HepG2 (cell line): ENCODE data around the gene PGP. TPM values are rescaled to one million over a fixed set of nuclear protein-coding genes. Genes with fewer than 3 reads are reported as not detected.
A peak's percentile ranks its signal among the peaks of the same experiment; 100 is the strongest.

Experiments used
- ATF2 ChIP-seq: sonication (generic); formaldehyde crosslinking; IDR thresholded peaks from 2 replicates; pipeline ENCODE4 v1.4.0; 2020; ENCODE audit warnings: missing genetic modification reagents
- FOXA1 ChIP-seq, 2 experiments: fragments of 450-650 bp in 1 of 2; sonication (generic) in 1 of 2; formaldehyde crosslinking in 1 of 2; IDR thresholded peaks; 2 replicates each; pipeline versions ENCODE4 v1.4.0 to v1.6.1; 2016 to 2020; ENCODE audit warnings: missing genetic modification reagents in 1 of 2
- HMG20A ChIP-seq: IDR thresholded peaks from 2 replicates; pipeline ENCODE4 v1.6.1; 2016; ENCODE audit warnings: borderline replicate concordance
- HOXA5 ChIP-seq: sonication (generic); formaldehyde crosslinking; IDR thresholded peaks from 2 replicates; pipeline ENCODE4 v1.4.0; 2020; ENCODE audit warnings: missing genetic modification reagents
- PAF1 ChIP-seq: IDR thresholded peaks from 2 replicates; pipeline ENCODE4 v1.6.1; 2016; ENCODE audit warnings: missing genetic modification reagents, missing compliant biosample characterization
- SAFB2 ChIP-seq: sonication (generic); formaldehyde crosslinking; IDR thresholded peaks from 2 replicates; pipeline ENCODE4 v1.5.1; 2020; ENCODE audit warnings: missing genetic modification reagents, low read depth, mild to moderate bottlenecking, borderline replicate concordance
- YEATS2 ChIP-seq: sonication (generic); formaldehyde crosslinking; IDR thresholded peaks from 2 replicates; pipeline ENCODE4 v1.4.0; 2020; ENCODE audit warnings: missing genetic modification reagents, borderline replicate concordance
- ZNF468 ChIP-seq: sonication (generic); formaldehyde crosslinking; IDR thresholded peaks from 2 replicates; pipeline ENCODE4 v1.8.0; 2022; ENCODE audit warnings: mild to moderate bottlenecking, moderate library complexity, missing genetic modification reagents
- ZSCAN30 ChIP-seq: sonication (generic); formaldehyde crosslinking; IDR thresholded peaks from 2 replicates; pipeline ENCODE4 v1.5.0; 2020; ENCODE audit warnings: mild to moderate bottlenecking, missing genetic modification reagents
- ZZZ3 ChIP-seq: sonication (generic); formaldehyde crosslinking; IDR thresholded peaks from 2 replicates; pipeline ENCODE4 v1.4.0; 2020; ENCODE audit warnings: missing genetic modification reagents, mild to moderate bottlenecking, borderline replicate concordance
- polyA plus RNA-seq, 8 experiments: library from polyadenylated mRNA; depleted of rRNA in 3 of 8; stranded (reverse) in 7 of 8; unstranded in 1 of 8; fragments of >200 nt; fragmentation: Illumina TruSeq in 4 of 8; extraction: Trizol in 4 of 8; gene quantifications; 2 replicates each; pipeline versions ENCODE4 v1.2.1 to v1.2.3, GENCODE V29; 2011 to 2016; ENCODE audit warnings: low read depth in 4 of 8, missing spikeins in 1 of 8, mixed read lengths in 1 of 8; ENCODE audit not compliant: insufficient read depth in 1 of 8
- total RNA-seq, 5 experiments: library from RNA; depleted of rRNA; stranded (reverse); fragments of >200 nt; fragmentation: Illumina TruSeq; extraction: Trizol; gene quantifications; 2 replicates each; pipeline ENCODE4 v1.2.3, GENCODE V29; 2016; ENCODE audit warnings: low read depth in 1 of 5
- TF ChIP-seq, protein P1 (sequence below): sonication (generic); formaldehyde crosslinking; IDR thresholded peaks from 2 replicates; pipeline ENCODE4 v1.5.1; 2020; ENCODE audit warnings: mild to moderate bottlenecking, missing genetic modification reagents, moderate library complexity
- TF ChIP-seq, protein P2 (sequence below): fragments of 450-650 bp; IDR thresholded peaks from 2 replicates; pipeline ENCODE4 v1.6.1; 2017; ENCODE audit warnings: mild to moderate bottlenecking
- TF ChIP-seq, protein P3 (sequence below): sonication (generic); formaldehyde crosslinking; IDR thresholded peaks from 2 replicates; pipeline ENCODE4 v1.4.0; 2020; ENCODE audit warnings: low read depth, mild to moderate bottlenecking, missing genetic modification reagents
- TF ChIP-seq, protein P4 (sequence below): sonication (generic); formaldehyde crosslinking; IDR thresholded peaks from 2 replicates; pipeline ENCODE4 v1.4.0; 2020; ENCODE audit warnings: mild to moderate bottlenecking, missing genetic modification reagents, borderline replicate concordance

The PGP gene
- total and polyA plus RNA-seq, 2 of the 13 experiments (the other 11 are each of a cell fraction or from before 2014, with no cell fraction given): 7.3 to 18.3 TPM

DNA sequence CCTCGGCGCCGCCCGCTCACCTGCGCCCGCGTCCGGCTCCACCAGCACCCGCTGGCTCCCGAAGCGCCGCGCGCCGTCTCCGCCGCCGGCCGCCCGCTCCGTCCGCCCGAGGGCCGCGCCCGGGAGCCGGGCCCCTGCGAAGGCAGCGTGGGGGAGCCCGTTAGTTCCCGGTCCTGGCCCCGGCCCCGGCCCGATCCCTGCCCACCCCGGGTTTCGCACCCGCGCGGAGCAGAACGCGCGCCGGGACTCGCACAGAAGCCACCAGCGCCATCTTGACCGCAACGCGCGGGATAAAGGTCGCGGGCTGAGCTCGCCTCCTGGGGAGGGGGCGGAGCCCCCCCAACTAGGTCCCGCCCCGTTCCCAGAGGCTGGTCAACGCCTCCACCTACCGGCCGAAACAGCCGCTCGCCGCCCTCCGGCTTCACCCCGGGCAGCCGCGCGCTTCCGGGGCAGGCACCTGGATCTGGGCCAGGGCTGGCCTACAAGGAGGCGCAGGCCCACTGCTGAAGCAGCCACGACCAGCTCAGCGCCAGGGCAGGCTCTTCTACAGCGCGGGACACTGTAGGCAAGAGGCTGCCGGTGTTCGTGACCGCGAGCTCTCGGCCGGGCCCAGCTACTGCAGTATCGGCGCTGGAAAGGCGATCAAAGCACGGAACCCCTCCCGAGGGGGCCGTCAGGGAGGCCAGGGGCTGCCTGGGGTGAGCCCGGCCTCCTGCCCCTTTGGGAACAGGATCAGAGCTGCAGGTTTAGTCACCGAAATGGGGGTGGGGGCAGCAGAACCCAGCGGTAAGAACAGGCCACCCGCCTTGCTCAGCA is 36.9 kb upstream of the PGP start, which contains the start of gene ECI1 (continued):
- TF ChIP-seq, protein P1, sequence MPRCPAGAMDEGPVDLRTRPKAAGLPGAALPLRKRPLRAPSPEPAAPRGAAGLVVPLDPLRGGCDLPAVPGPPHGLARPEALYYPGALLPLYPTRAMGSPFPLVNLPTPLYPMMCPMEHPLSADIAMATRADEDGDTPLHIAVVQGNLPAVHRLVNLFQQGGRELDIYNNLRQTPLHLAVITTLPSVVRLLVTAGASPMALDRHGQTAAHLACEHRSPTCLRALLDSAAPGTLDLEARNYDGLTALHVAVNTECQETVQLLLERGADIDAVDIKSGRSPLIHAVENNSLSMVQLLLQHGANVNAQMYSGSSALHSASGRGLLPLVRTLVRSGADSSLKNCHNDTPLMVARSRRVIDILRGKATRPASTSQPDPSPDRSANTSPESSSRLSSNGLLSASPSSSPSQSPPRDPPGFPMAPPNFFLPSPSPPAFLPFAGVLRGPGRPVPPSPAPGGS (CRISPR knock-in tag): peak; percentile 84
- TF ChIP-seq HOXA5 (CRISPR knock-in tag) (peak; percentile 91), ATF2 (peak; percentile 60; the same call in 1 of the 2 replicates), ZSCAN30 (CRISPR knock-in tag) (no peak), ZZZ3 (CRISPR knock-in tag) (peak; percentile 54; the same call in 1 of the 2 replicates), FOXA1 (IDR thresholded peaks at IDR 0.05) (no peak), FOXA1 (CRISPR knock-in tag; IDR thresholded peaks at IDR 0.05) (peak; percentile 58; the same call in 1 of the 2 replicates), PAF1 (no peak; the same call in 1 of the 2 replicates), ZNF468 (CRISPR knock-in tag) (no peak), SAFB2 (peak; percentile 43; the same call in 1 of the 2 replicates), HMG20A (no peak), YEATS2 (CRISPR knock-in tag) (peak; percentile 73; the same call in 1 of the 2 replicates)
- TF ChIP-seq, protein P2, sequence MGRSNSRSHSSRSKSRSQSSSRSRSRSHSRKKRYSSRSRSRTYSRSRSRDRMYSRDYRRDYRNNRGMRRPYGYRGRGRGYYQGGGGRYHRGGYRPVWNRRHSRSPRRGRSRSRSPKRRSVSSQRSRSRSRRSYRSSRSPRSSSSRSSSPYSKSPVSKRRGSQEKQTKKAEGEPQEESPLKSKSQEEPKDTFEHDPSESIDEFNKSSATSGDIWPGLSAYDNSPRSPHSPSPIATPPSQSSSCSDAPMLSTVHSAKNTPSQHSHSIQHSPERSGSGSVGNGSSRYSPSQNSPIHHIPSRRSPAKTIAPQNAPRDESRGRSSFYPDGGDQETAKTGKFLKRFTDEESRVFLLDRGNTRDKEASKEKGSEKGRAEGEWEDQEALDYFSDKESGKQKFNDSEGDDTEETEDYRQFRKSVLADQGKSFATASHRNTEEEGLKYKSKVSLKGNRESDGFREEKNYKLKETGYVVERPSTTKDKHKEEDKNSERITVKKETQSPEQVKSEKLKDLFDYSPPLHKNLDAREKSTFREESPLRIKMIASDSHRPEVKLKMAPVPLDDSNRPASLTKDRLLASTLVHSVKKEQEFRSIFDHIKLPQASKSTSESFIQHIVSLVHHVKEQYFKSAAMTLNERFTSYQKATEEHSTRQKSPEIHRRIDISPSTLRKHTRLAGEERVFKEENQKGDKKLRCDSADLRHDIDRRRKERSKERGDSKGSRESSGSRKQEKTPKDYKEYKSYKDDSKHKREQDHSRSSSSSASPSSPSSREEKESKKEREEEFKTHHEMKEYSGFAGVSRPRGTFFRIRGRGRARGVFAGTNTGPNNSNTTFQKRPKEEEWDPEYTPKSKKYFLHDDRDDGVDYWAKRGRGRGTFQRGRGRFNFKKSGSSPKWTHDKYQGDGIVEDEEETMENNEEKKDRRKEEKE: no peak
- TF ChIP-seq, protein P3, sequence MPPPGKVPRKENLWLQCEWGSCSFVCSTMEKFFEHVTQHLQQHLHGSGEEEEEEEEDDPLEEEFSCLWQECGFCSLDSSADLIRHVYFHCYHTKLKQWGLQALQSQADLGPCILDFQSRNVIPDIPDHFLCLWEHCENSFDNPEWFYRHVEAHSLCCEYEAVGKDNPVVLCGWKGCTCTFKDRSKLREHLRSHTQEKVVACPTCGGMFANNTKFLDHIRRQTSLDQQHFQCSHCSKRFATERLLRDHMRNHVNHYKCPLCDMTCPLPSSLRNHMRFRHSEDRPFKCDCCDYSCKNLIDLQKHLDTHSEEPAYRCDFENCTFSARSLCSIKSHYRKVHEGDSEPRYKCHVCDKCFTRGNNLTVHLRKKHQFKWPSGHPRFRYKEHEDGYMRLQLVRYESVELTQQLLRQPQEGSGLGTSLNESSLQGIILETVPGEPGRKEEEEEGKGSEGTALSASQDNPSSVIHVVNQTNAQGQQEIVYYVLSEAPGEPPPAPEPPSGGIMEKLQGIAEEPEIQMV (CRISPR knock-in tag): no peak; the same call in 1 of the 2 replicates
- TF ChIP-seq, protein P4, sequence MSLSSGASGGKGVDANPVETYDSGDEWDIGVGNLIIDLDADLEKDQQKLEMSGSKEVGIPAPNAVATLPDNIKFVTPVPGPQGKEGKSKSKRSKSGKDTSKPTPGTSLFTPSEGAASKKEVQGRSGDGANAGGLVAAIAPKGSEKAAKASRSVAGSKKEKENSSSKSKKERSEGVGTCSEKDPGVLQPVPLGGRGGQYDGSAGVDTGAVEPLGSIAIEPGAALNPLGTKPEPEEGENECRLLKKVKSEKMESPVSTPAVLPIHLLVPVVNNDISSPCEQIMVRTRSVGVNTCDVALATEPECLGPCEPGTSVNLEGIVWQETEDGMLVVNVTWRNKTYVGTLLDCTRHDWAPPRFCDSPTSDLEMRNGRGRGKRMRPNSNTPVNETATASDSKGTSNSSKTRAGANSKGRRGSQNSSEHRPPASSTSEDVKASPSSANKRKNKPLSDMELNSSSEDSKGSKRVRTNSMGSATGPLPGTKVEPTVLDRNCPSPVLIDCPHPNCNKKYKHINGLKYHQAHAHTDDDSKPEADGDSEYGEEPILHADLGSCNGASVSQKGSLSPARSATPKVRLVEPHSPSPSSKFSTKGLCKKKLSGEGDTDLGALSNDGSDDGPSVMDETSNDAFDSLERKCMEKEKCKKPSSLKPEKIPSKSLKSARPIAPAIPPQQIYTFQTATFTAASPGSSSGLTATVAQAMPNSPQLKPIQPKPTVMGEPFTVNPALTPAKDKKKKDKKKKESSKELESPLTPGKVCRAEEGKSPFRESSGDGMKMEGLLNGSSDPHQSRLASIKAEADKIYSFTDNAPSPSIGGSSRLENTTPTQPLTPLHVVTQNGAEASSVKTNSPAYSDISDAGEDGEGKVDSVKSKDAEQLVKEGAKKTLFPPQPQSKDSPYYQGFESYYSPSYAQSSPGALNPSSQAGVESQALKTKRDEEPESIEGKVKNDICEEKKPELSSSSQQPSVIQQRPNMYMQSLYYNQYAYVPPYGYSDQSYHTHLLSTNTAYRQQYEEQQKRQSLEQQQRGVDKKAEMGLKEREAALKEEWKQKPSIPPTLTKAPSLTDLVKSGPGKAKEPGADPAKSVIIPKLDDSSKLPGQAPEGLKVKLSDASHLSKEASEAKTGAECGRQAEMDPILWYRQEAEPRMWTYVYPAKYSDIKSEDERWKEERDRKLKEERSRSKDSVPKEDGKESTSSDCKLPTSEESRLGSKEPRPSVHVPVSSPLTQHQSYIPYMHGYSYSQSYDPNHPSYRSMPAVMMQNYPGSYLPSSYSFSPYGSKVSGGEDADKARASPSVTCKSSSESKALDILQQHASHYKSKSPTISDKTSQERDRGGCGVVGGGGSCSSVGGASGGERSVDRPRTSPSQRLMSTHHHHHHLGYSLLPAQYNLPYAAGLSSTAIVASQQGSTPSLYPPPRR: peak; percentile 75
